H1 (cell line): ENCODE measurements around the gene OR56A4. TPM values are rescaled to one million over a fixed set of nuclear protein-coding genes. Genes with fewer than 3 reads are reported as not detected.

Experiments
- CTCF ChIA-PET: fragments of 300-600 bp; sonication (Branson Sonifier 250); formaldehyde crosslinking; loops from one replicate; lab custom pipeline; 2021; ENCODE audit not compliant: partially characterized antibody; lab: Charles Lee
- POLR2A ChIA-PET: fragments of 300-600 bp; sonication (Branson Sonifier 250); formaldehyde crosslinking; loops from one replicate; lab custom pipeline; 2021; ENCODE audit warnings: inconsistent platforms; ENCODE audit not compliant: partially characterized antibody; lab: Charles Lee
- DNase-seq, 2 experiments: peaks; one replicate each; pipeline versions ENCODE4 v3.0.0 to v3.0.0-alpha.2; 2010 to 2022; ENCODE audit warnings: low spot score in 2 of 2, low read depth in 1 of 2, mixed read lengths in 1 of 2
- FAIRE-seq: peaks from 2 replicates; lab custom pipeline; 2011; peaks lifted over from hg19 to GRCh38; lab: Jason Lieb, UNC
- H2AFZ ChIP-seq: 2 replicates; pipeline ENCODE4 v1.8.1; 2012; ENCODE audit warnings: low read length, inconsistent platforms
- H2AK5ac ChIP-seq: 2 replicates; pipeline ENCODE4 v1.6.1; 2013; ENCODE audit warnings: low read depth, low read length
- H2BK120ac ChIP-seq: replicated peaks from 2 replicates; pipeline ENCODE3; 2013; ENCODE audit warnings: low read depth, low read length, inconsistent platforms
- H2BK12ac ChIP-seq: 2 replicates; pipeline ENCODE4 v1.6.1; 2013; ENCODE audit warnings: low read depth, low read length
- H2BK15ac ChIP-seq: 2 replicates; pipeline ENCODE4 v1.6.1; 2013; ENCODE audit warnings: low read length
- H2BK20ac ChIP-seq: 2 replicates; pipeline ENCODE4 v1.6.1; 2013; ENCODE audit warnings: low read length
- H2BK5ac ChIP-seq: 2 replicates; pipeline ENCODE4 v1.6.1; 2013; ENCODE audit warnings: low read depth, low read length
- H3K14ac ChIP-seq: 2 replicates; pipeline ENCODE4 v1.6.1; 2013; ENCODE audit warnings: inconsistent platforms; ENCODE audit not compliant: insufficient read length
- H3K18ac ChIP-seq: 2 replicates; pipeline ENCODE4 v1.6.1; 2013; ENCODE audit warnings: low read length; ENCODE audit errors: extremely low read depth
- H3K23ac ChIP-seq: 2 replicates; pipeline ENCODE4 v1.6.1; 2013; ENCODE audit warnings: inconsistent platforms; ENCODE audit not compliant: insufficient read length
- H3K23me2 ChIP-seq: 2 replicates; pipeline ENCODE4 v1.6.1; 2013; ENCODE audit warnings: low read depth, low read length
- H3K27ac ChIP-seq: 2 replicates; pipeline ENCODE4 v1.6.1; 2011; ENCODE audit warnings: low read depth, low read length, inconsistent platforms
- H3K27me3 ChIP-seq, 4 experiments: replicated peaks in 1 of 4; 1 replicate in 1 of 4; 2 replicates in 3 of 4; pipeline versions ENCODE4 v1.6.1 to v1.8.1; 2011 to 2013; ENCODE audit warnings: low read length in 3 of 4, mild to moderate bottlenecking in 3 of 4, inconsistent platforms in 2 of 4, mixed read lengths in 2 of 4, moderate library complexity in 1 of 4; ENCODE audit not compliant: control insufficient read depth in 3 of 4, insufficient read depth in 3 of 4; ENCODE audit errors: extremely low read depth in 1 of 4
- H3K36me3 ChIP-seq, 4 experiments: 2 replicates each; pipeline versions ENCODE4 v1.6.1 to v1.8.1; 2011 to 2013; ENCODE audit warnings: mild to moderate bottlenecking in 4 of 4, low read length in 3 of 4, moderate library complexity in 2 of 4, control low read depth in 1 of 4, inconsistent platforms in 1 of 4; ENCODE audit not compliant: insufficient read depth in 4 of 4, control insufficient read depth in 2 of 4
- H3K4ac ChIP-seq: replicated peaks from 2 replicates; pipeline ENCODE3; 2013; ENCODE audit warnings: low read length, low read depth, mixed read lengths, inconsistent platforms; ENCODE audit not compliant: insufficient read length
- H3K4me1 ChIP-seq, 4 experiments: replicated peaks in 1 of 4; 1 replicate in 1 of 4; 2 replicates in 3 of 4; pipeline versions ENCODE4 v1.6.1 to v1.8.1; 2011 to 2013; ENCODE audit warnings: low read length in 3 of 4, inconsistent platforms in 2 of 4, mixed read lengths in 1 of 4; ENCODE audit not compliant: insufficient read depth in 4 of 4, control insufficient read depth in 3 of 4
- H3K4me2 ChIP-seq, 2 experiments: 2 replicates each; pipeline versions ENCODE4 v1.6.1 to v1.8.1; 2011 to 2013; ENCODE audit warnings: low read depth in 2 of 2, low read length in 2 of 2, control low read depth in 1 of 2, inconsistent platforms in 1 of 2, mild to moderate bottlenecking in 1 of 2; ENCODE audit not compliant: insufficient read depth in 1 of 2
- H3K4me3 ChIP-seq, 4 experiments: fragments of 200-600, 300-600 bp in 1 of 4; sonication (generic), shearing (Covaris generic), sonication (Bioruptor Twin) in 1 of 4; 2 replicates each; pipeline versions ENCODE4 v1.5.1 to v1.8.1; 2011 to 2016; ENCODE audit warnings: low read length in 4 of 4, low read depth in 3 of 4, control low read depth in 2 of 4, inconsistent platforms in 2 of 4, mild to moderate bottlenecking in 2 of 4, mixed read lengths in 1 of 4, moderate library complexity in 1 of 4; ENCODE audit not compliant: insufficient read depth in 2 of 4; ENCODE audit errors: extremely low read depth in 1 of 4
- H3K56ac ChIP-seq: replicated peaks from 2 replicates; pipeline ENCODE3; 2013; ENCODE audit warnings: low read depth, mild to moderate bottlenecking, mixed read lengths, low read length, inconsistent platforms; ENCODE audit not compliant: insufficient read length
- H3K79me1 ChIP-seq: 2 replicates; pipeline ENCODE4 v1.6.1; 2013; ENCODE audit warnings: low read depth, low read length, control low read depth
- H3K79me2 ChIP-seq, 2 experiments: 2 replicates each; pipeline versions ENCODE4 v1.6.1 to v1.8.1; 2012 to 2013; ENCODE audit warnings: low read length in 2 of 2, mild to moderate bottlenecking in 2 of 2, inconsistent platforms in 1 of 2; ENCODE audit not compliant: insufficient read depth in 2 of 2, control insufficient read depth in 1 of 2
- H3K9ac ChIP-seq, 4 experiments: replicated peaks in 1 of 4; 1 replicate in 1 of 4; 2 replicates in 3 of 4; pipeline versions ENCODE4 v1.6.1 to v1.8.1; 2011 to 2013; ENCODE audit warnings: low read depth in 3 of 4, low read length in 3 of 4, control low read depth in 2 of 4, mild to moderate bottlenecking in 2 of 4, moderate library complexity in 2 of 4, inconsistent platforms in 1 of 4; ENCODE audit errors: extremely low read depth in 1 of 4
- H3K9me3 ChIP-seq, 2 experiments: 2 replicates each; pipeline versions ENCODE4 v1.6.1 to v1.8.1; 2012 to 2013; ENCODE audit warnings: mild to moderate bottlenecking in 2 of 2, moderate library complexity in 2 of 2, control low read depth in 1 of 2, inconsistent platforms in 1 of 2, low read depth in 1 of 2, low read length in 1 of 2, mixed read lengths in 1 of 2; ENCODE audit not compliant: insufficient read depth in 2 of 2
- H4K20me1 ChIP-seq, 2 experiments: replicated peaks in 1 of 2; 2 replicates each; pipeline versions ENCODE3 to v1.8.1; 2011 to 2013; ENCODE audit warnings: inconsistent platforms in 2 of 2, low read length in 2 of 2, mild to moderate bottlenecking in 1 of 2; ENCODE audit not compliant: insufficient read depth in 2 of 2, control insufficient read depth in 1 of 2
- H4K5ac ChIP-seq: 2 replicates; pipeline ENCODE4 v1.6.1; 2013; ENCODE audit warnings: low read length, low read depth, mixed read lengths, inconsistent platforms; ENCODE audit not compliant: insufficient read length
- H4K8ac ChIP-seq: 2 replicates; pipeline ENCODE4 v1.8.0; 2013; ENCODE audit warnings: mild to moderate bottlenecking, moderate library complexity, low read length, inconsistent platforms; ENCODE audit not compliant: insufficient read depth; ENCODE audit errors: extremely low read depth
- H4K91ac ChIP-seq: replicated peaks from 2 replicates; pipeline ENCODE3; 2013; ENCODE audit warnings: low read length, mixed read lengths, inconsistent platforms; ENCODE audit not compliant: insufficient read length
- CTCF ChIP-seq, 3 experiments: IDR thresholded peaks; 1 replicate in 2 of 3; 2 replicates in 1 of 3; pipeline versions ENCODE4 v1.5.1 to v1.6.1; 2011; ENCODE audit warnings: low read length in 3 of 3, mild to moderate bottlenecking in 3 of 3, inconsistent platforms in 2 of 3, low read depth in 1 of 3, moderate library complexity in 1 of 3; ENCODE audit not compliant: insufficient read depth in 1 of 3; ENCODE audit errors: control extremely low read depth in 1 of 3
- RAD21 ChIP-seq, 2 experiments: IDR thresholded peaks in 1 of 2; conservative IDR thresholded peaks in 1 of 2; 2 replicates each; pipeline ENCODE4 v1.6.1; 2011; ENCODE audit warnings: low read depth in 2 of 2, low read length in 2 of 2, improper control_type of control experiment in 1 of 2, inconsistent platforms in 1 of 2, mild to moderate bottlenecking in 1 of 2, moderate library complexity in 1 of 2
- TAF7 ChIP-seq: optimal IDR thresholded peaks from 2 replicates; pipeline ENCODE3; 2011; ENCODE audit warnings: low read depth, mild to moderate bottlenecking, inconsistent platforms, low read length, moderate library complexity, borderline replicate concordance
- WGBS, 2 experiments: shearing (Covaris generic) in 1 of 2; methylation state at CpG; one replicate each; pipeline versions ENCODE4 v1.1.6 to v1.1.7; 2013 to 2015; ENCODE audit warnings: low lambda C conversion rate in 2 of 2, mixed read lengths in 2 of 2, inconsistent platforms in 1 of 2, low coverage in 1 of 2, missing lambda C conversion rate in 1 of 2; ENCODE audit not compliant: insufficient replicate concordance in 2 of 2, insufficient coverage in 1 of 2, insufficient read length in 1 of 2; ENCODE audit errors: extremely low coverage in 1 of 2, missing lambda C conversion rate in 1 of 2; 5-methylcytosine and 5-hydroxymethylcytosine counted together
- polyA plus RNA-seq, 7 experiments: library from polyadenylated mRNA; depleted of rRNA in 3 of 7; stranded (reverse) in 5 of 7; unstranded in 2 of 7; fragments of >200 nt in 5 of 7; fragments of 200-250 nt in 2 of 7; gene quantifications; 1 replicate in 5 of 7; 2 replicates in 1 of 7; 4 replicates in 1 of 7; pipeline versions ENCODE4 v1.2.1 to v1.2.3, GENCODE V29; 2011 to 2013; ENCODE audit warnings: missing spikeins in 2 of 7, mixed read lengths in 2 of 7
- total RNA-seq: library from RNA; stranded (reverse); fragmentation: NEBNext Ultra II Directional; extraction: Animal tissue kit (Norgen Biotek cat#: 25700); gene quantifications from 2 replicates; pipeline ENCODE4 v1.2.1, GENCODE V29; 2021

Gene OR56A4
- total and polyA plus RNA-seq, 2 of the 8 experiments (the other 6 are each of a cell fraction or from before 2014, with no cell fraction given): 0.15 TPM; not detected in 1

GRCh38 chr11:5992604-5993251 is 14.0 kb downstream of the OR56A4 start:
- Histone ChIP-seq H3K79me1 (no peaks in the 10 kb centered on the region), H3K23ac (no peak overlapping the region), H4K8ac (no peak overlapping the region), H4K5ac (no peak overlapping the region), H3K18ac (no peak overlapping the region), H4K91ac (no peak overlapping the region), H3K4ac (no peak overlapping the region), H3K23me2 (no peaks in the 10 kb centered on the region), H3K27ac (no peak overlapping the region), H2BK15ac (no peak overlapping the region), H2BK120ac (no peak overlapping the region), H2BK20ac (no peak overlapping the region), H3K9me3 (no peaks in the 10 kb centered on the region; a peak in 1 of 4 replicates), H4K20me1 (no peaks in the 10 kb centered on the region), H3K56ac (no peak overlapping the region), H3K14ac (no peak overlapping the region), H3K9ac (no peak overlapping the region), H3K4me3 (no peak overlapping the region), H3K36me3 (no peaks in the 10 kb centered on the region), H3K27me3 (no peaks in the 10 kb centered on the region), H3K4me1 (no peaks in the 10 kb centered on the region), H2AK5ac (no peak overlapping the region), H2AFZ (no peak overlapping the region; the same call in 1 of the 2 replicates), H2BK5ac (no peak overlapping the region), H3K4me2 (no peak overlapping the region), H2BK12ac (no peak overlapping the region), H3K79me2 (no peaks in the 10 kb centered on the region)
- ChIA-PET POLR2A (no interaction called here), CTCF (interaction anchor here (0.6 to 3.0 kb wide), 33 partner anchors 9 to 825 kb away, joined by 3 to 21 read pairs (median 3); partner anchors contain the start of genes FHIP1B and OR56A1)
- 60% methylated on average over 3 of the region's 3 CpGs; no CpG with 5 or more reads in 1 of the 2 experiments for WGBS, 2 experiments
- no peak for TF ChIP-seq TAF7
- peak in 2 of 3 experiments; percentile 55 to 74; a peak in 3 of 4 replicates for TF ChIP-seq CTCF (IDR thresholded peaks at IDR 0.05; ENCODE audit: control extremely low read depth in 1 of 3, insufficient read depth in 1 of 3, low read depth in 1 of 3, low read length in 3 of 3)
- TF ChIP-seq RAD21 (IDR thresholded peaks at IDR 0.05 in 1 of 2, conservative IDR thresholded peaks at IDR 0.05 in 1 of 2; ENCODE audit: low read depth in 2 of 2, low read length in 2 of 2): peak; percentile 55 to 63
- no peak for DNase-seq
- FAIRE-seq: peak; percentile 65
